Parathyroid adenoma (tissue), 2 donors: Measurements from ENCODE around the gene EED.

ENCODE experiments used
- H2AFZ ChIP-seq: fragments of 300-600 bp; sonication (generic); one replicate; pipeline ENCODE4 v1.7.0; 2017; ENCODE audit warnings: antibody characterized with exemption, mild to moderate bottlenecking
- H3K27ac ChIP-seq: fragments of 300-600 bp; sonication (generic); one replicate; pipeline ENCODE4 v1.7.0; 2017
- H3K27me3 ChIP-seq: fragments of 300-600 bp; sonication (generic); one replicate; pipeline ENCODE4 v1.7.0; 2017; ENCODE audit warnings: low read length; ENCODE audit not compliant: control insufficient read depth, insufficient read depth
- H3K36me3 ChIP-seq: fragments of 300-600 bp; sonication (generic); one replicate; pipeline ENCODE4 v1.7.0; 2017; ENCODE audit warnings: low read length; ENCODE audit not compliant: control insufficient read depth, insufficient read depth
- H3K4me1 ChIP-seq: fragments of 300-600 bp; sonication (generic); one replicate; pipeline ENCODE4 v1.7.0; 2017; ENCODE audit warnings: control low read depth
- H3K4me2 ChIP-seq: fragments of 300-600 bp; sonication (generic); one replicate; pipeline ENCODE4 v1.7.0; 2017; ENCODE audit warnings: low read length
- H3K4me3 ChIP-seq: fragments of 300-600 bp; sonication (generic); one replicate; pipeline ENCODE4 v1.7.0; 2017; ENCODE audit warnings: low read depth, low read length
- H3K79me2 ChIP-seq: fragments of 300-600 bp; sonication (generic); one replicate; pipeline ENCODE4 v1.7.0; 2017; ENCODE audit warnings: control low read depth
- H3K9ac ChIP-seq: fragments of 300-600 bp; sonication (generic); one replicate; pipeline ENCODE4 v1.7.0; 2017; ENCODE audit warnings: mild to moderate bottlenecking
- H3K9me3 ChIP-seq: fragments of 300-600 bp; sonication (generic); one replicate; pipeline ENCODE4 v1.7.0; 2017; ENCODE audit warnings: low read length; ENCODE audit not compliant: control insufficient read depth
- CTCF ChIP-seq: fragments of 300-600 bp; sonication (generic); IDR thresholded peaks from one replicate; pipeline ENCODE4 v1.7.0; 2017; ENCODE audit warnings: antibody characterized with exemption, mild to moderate bottlenecking
- donor health status: primary hyperparathyroidism.

The EED gene

GRCh38 chr11:86249307-86250098 lies 5.0 kb downstream of the EED start:
- Histone ChIP-seq H3K27me3 (no peaks in the 10 kb centered on the region), H3K4me1 (peaks cover 4% of the 10 kb centered on the region), H3K4me3 (no peak overlapping the region), H3K79me2 (peaks cover 15% of the 10 kb centered on the region), H3K4me2 (no peak overlapping the region), H3K9me3 (no peaks in the 10 kb centered on the region), H2AFZ (no peak overlapping the region), H3K27ac (no peak overlapping the region), H3K9ac (no peak overlapping the region), H3K36me3 (no peaks in the 10 kb centered on the region)
- TF ChIP-seq CTCF = no peak

GRCh38 chr11:86251345-86251744 lies 6.8 kb downstream of the EED start:
- Histone ChIP-seq H3K9me3 (no peaks in the 10 kb centered on the region), H3K27me3 (no peaks in the 10 kb centered on the region), H3K27ac (no peak overlapping the region), H3K4me2 (no peak overlapping the region), H3K4me1 (peaks cover 4% of the 10 kb centered on the region), H3K79me2 (peaks cover 15% of the 10 kb centered on the region), H2AFZ (no peak overlapping the region), H3K9ac (no peak overlapping the region), H3K36me3 (no peaks in the 10 kb centered on the region), H3K4me3 (no peak overlapping the region)
- no peak for TF ChIP-seq CTCF

- no peaks in the 10 kb centered on the region for H3K79me2 ChIP-seq
- no peaks in the 10 kb centered on the region for H3K36me3 ChIP-seq
- H3K27me3 ChIP-seq = no peaks in the 10 kb centered on the region
- no peak overlapping the region for H2AFZ ChIP-seq
- no peak overlapping the region for H3K4me2 ChIP-seq
- no peak overlapping the region for H3K4me3 ChIP-seq
- no peak overlapping the region for H3K27ac ChIP-seq
- no peaks in the 10 kb centered on the region for H3K9me3 ChIP-seq
- no peaks in the 10 kb centered on the region for H3K4me1 ChIP-seq
- TF ChIP-seq CTCF = no peak
- no peak overlapping the region for H3K9ac ChIP-seq
These were observed 11.3 kb downstream of the EED start for GRCh38 chr11:86255896-86256295.

- no peaks in the 10 kb centered on the region for H3K36me3 ChIP-seq
- no peak overlapping the region for H3K9ac ChIP-seq
- H3K27me3 ChIP-seq = no peaks in the 10 kb centered on the region
- no peaks in the 10 kb centered on the region for H3K79me2 ChIP-seq
- no peak overlapping the region for H3K4me2 ChIP-seq
- no peaks in the 10 kb centered on the region for H3K9me3 ChIP-seq
- no peak overlapping the region for H3K27ac ChIP-seq
- TF ChIP-seq CTCF = no peak
- H3K4me3 ChIP-seq = no peak overlapping the region
- no peaks in the 10 kb centered on the region for H3K4me1 ChIP-seq
- H2AFZ ChIP-seq = no peak overlapping the region
These were observed 12.1 kb downstream of the EED start for GRCh38 chr11:86256608-86257007.

GRCh38 chr11:86257446-86257845 lies 12.9 kb downstream of the EED start:
- Histone ChIP-seq H3K4me2 (no peak overlapping the region), H3K9me3 (no peaks in the 10 kb centered on the region), H3K4me3 (no peak overlapping the region), H3K27me3 (no peaks in the 10 kb centered on the region), H3K27ac (no peak overlapping the region), H3K4me1 (no peaks in the 10 kb centered on the region), H3K36me3 (no peaks in the 10 kb centered on the region), H3K9ac (no peak overlapping the region), H2AFZ (no peak overlapping the region), H3K79me2 (no peaks in the 10 kb centered on the region)
- no peak for TF ChIP-seq CTCF
